GM19351 (cell line): Measurements from ENCODE around the gene ITPA.

Source experiments
- ATAC-seq: cut with Tn5 transposase; IDR thresholded peaks from one replicate; pipeline ENCODE4 v1.9.1; 2021; ENCODE audit warnings: mild to moderate bottlenecking, moderate library complexity; ENCODE audit not compliant: unreplicated experiment

The ITPA gene

GRCh38 chr20:3242172-3242692 is 32.9 kb downstream of the ITPA start:
- ATAC-seq = no peak

DNA sequence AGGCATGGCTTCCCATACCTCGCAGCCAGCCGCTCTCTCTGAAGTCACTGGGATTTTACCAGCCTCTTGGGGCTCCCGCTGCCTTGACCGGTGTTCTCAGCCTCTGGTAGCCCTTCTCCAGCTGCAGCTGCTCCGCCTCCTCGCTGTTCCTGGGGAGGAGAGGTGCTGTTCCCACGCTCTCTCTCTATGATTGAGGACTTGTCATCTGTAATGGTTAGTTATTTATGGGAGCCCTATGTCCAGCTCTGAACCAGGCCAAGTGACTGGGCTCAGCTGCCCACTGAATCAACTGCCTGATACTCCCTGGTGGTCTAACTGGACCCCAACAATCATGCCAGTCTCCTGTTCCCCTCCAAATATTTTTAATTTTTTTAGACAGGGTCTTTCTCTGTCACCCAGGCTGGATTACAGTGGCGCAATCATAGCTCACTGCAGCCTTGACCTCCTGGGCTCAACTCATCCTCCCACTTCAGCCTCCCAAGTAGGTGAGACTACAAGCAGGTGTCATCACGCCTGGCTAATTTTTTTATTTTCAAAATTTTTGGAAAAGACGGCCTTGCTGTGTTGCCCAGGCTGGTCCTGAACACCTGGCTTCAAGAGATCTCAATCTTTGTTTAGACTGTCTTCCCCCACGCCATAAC is 34.5 kb downstream of the ITPA start:
- no peak for ATAC-seq

- ATAC-seq = no peak
Observed at GRCh38 chr20:3244613-3245012, 35.3 kb downstream of the ITPA start.

DNA sequence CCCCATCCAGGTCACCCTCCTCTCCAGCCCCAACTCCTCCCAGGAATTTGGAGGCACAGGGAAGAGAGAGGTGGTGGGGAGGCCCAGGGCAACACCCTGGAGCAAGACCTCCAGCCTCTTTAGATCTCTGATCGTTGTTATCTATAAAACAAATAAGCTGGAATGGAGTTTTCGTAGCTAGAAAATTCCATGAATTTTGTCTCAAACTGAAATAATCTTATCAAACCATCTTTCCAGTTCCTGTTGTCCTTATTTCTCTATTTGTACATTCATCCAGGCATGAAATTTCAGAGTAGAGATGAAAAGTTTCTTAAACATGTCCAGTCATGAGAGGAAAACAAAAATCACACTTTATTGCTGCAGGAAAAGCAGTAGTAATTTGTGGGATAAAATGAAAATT is 35.9 kb downstream of the ITPA start:
- ATAC-seq = no peak

GRCh38 chr20:3245711-3246110 is 36.4 kb downstream of the ITPA start:
- ATAC-seq = no peak

DNA sequence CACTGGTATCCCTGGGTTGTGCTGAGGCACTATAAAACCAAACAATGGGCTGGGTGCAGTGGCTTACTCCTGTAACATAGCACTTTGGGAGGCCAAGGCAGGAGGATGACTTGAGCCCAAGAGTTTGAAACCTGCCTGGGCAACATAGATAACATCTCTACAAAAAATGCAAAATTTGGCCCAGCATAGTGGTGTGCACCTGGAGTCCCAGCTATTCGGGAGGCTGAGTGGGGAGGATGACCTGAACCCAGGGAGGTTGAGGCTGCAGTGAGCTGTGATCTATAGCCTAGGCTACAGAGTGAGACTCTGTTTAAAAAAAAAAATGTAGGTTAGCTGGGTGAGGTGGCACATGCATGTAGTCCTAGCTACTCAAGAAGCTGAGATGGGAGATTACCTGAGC is 37.4 kb downstream of the ITPA start:
- no peak for ATAC-seq

- ATAC-seq = no peak
Observed at GRCh38 chr20:3247638-3248037, 38.3 kb downstream of the ITPA start.

DNA sequence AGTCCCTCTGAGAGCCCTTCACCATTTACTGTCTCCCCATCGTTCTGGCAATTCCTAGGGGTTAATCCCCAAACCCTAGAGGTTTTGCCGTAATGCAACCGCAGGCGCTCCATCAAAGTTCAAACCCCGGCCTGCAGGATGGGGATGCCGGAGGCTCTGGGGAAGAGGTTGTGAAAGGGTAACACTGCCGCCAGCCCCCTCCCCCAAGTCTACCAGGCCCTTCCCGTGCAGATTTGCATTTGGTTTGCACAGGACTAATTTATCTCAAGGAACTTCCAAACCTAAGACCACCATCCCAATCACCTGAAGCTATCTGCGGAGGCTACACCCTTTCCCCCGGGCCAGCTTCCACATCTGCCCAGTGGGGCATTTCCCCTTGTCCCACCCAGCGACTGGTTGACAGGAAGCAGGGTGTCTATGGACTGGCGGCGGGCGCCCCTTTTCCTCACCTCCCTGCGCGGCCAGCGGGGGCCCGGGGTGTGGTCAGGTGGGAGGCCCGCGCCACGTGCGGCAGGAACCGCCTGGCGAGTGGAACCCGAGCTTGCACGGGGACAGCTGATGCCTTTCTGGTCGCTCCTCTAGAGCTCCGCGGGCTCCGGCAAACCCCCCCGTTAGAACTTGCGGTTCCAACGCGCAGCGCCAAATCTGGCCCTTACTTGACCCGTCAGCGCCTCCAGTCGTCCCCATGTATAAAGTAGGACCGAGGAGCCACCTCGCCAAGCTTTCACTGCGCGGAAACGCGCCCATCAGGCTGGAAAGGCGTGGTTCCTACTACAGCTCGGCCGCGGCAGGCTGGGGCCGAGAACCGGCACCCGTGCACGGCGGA is 39.1 kb downstream of the ITPA start:
- no peak for ATAC-seq

DNA sequence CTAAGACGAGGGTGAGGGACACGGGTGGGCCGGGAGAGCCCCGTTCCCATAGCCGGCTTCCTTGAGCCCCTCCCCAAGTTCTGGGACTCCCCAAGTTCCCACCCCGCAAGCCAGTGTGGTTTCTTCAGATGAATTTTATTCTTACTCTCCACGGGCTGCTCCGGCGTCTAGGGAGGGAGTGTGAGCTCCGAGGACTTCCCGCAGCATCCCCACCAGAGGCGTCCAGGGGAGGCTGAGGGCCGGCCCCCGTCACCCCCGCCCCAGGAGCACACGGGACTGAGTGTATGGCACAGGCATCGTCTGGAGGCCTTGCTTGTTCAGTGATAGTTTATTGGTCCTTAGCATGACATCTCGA is 39.7 kb downstream of the ITPA start:
- ATAC-seq = no peak

DNA sequence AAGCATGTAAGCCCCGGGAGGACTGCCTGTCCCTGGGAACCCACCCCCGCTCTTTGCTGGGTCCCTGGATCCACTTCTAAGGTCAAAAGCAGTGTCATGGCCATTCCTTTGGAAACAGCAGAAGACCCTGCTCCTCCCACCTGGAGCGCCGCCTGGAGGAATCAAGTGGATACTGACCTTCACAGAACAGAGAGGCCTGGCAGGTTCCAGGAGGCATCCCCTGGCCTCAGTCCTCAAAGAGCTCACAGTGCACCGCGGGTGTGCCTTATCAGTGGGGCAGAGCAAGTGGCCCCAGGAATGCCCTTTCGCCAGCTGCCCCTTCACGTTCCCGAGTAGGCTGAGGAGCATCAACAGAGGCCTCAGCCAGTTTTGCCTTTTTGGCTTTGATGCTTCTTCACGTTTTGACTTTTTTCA is 40.8 kb downstream of the ITPA start:
- no peak for ATAC-seq

GRCh38 chr20:3251806-3252205 is 42.5 kb downstream of the ITPA start:
- no peak for ATAC-seq

DNA sequence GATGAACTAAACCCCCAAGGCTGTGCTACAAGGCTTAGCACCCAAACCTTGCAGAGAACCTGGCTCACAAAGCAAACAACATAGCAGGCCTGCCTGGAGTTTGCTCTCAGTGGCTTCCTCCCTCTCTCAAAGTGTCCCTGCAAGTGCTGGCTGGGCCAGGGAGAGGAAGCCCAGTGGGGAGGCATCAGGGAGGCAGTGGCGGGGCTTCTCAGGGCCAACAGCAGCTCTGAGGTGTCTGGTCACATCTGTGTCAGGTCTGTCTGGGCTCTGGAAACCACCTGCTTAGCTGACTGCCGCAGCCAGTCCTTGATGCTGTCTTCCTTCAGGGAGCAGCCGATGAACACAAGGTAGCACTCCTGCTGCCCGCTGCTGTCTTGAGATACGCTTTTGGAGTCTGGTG is 46.4 kb downstream of the ITPA start:
- no peak for ATAC-seq

- ATAC-seq = no peak
Observed at GRCh38 chr20:3258429-3258828, 49.1 kb downstream of the ITPA start.

GRCh38 chr20:3262566-3262965 is 53.3 kb downstream of the ITPA start:
- no peak for ATAC-seq

- no peak for ATAC-seq
Observed at GRCh38 chr20:3270051-3270450, 60.8 kb downstream of the ITPA start.

GRCh38 chr20:3273371-3273770 is 64.1 kb downstream of the ITPA start:
- ATAC-seq = no peak
